BE2C (cell line): ENCODE data around the gene IER5.

Experiments used
- DNase-seq: peaks from one replicate; pipeline ENCODE4 v3.0.0-alpha.2; 2020
- H3K27me3 ChIP-seq: fragments of 250-450 bp; sonication (Bioruptor Pico); 2 replicates; pipeline ENCODE4 v1.5.1; 2020; ENCODE audit warnings: mild to moderate bottlenecking
- H3K36me3 ChIP-seq: fragments of 250-450 bp; sonication (Bioruptor Pico); 2 replicates; pipeline ENCODE4 v1.5.1; 2020; ENCODE audit warnings: mild to moderate bottlenecking
- H3K4me1 ChIP-seq: fragments of 250-450 bp; sonication (Bioruptor Pico); 2 replicates; pipeline ENCODE4 v1.5.1; 2020
- H3K4me3 ChIP-seq: 2 replicates; pipeline ENCODE4 v1.5.1; 2011; ENCODE audit warnings: low read depth, low read length
- H3K9me3 ChIP-seq: fragments of 250-450 bp; sonication (Bioruptor Pico); 2 replicates; pipeline ENCODE4 v1.5.1; 2020
- TF ChIP-seq, protein P1 (sequence below): IDR thresholded peaks from 2 replicates; pipeline ENCODE4 v1.5.1; 2012; ENCODE audit warnings: mild to moderate bottlenecking, low read depth, low read length

IER5 gene

DNA sequence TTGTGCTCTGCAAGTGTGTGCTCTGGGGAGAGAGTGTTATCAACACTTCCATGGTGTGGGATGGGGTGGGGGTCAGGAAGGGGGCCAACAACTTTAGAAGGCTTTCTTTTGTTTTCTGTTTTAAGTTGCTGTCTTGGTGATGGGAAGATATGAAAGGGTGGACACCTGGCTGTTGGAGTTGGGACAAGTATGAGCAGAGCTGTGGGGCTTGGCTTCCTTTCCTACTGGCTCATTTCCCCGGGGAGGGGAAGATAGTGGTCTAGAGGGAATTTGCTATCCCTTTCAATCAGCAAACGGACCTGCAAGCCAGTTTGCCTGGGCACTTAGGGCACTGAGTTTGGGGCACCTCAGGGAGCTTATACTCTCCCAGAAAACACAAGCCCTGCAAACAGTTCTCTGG lies 19.2 kb downstream of the IER5 start:
- Histone ChIP-seq H3K36me3 (no peaks in the 10 kb centered on the region), H3K27me3 (no peaks in the 10 kb centered on the region), H3K4me3 (no peak overlapping the region), H3K4me1 (peaks cover 6% of the 10 kb centered on the region), H3K9me3 (no peaks in the 10 kb centered on the region)
- TF ChIP-seq, protein P1, sequence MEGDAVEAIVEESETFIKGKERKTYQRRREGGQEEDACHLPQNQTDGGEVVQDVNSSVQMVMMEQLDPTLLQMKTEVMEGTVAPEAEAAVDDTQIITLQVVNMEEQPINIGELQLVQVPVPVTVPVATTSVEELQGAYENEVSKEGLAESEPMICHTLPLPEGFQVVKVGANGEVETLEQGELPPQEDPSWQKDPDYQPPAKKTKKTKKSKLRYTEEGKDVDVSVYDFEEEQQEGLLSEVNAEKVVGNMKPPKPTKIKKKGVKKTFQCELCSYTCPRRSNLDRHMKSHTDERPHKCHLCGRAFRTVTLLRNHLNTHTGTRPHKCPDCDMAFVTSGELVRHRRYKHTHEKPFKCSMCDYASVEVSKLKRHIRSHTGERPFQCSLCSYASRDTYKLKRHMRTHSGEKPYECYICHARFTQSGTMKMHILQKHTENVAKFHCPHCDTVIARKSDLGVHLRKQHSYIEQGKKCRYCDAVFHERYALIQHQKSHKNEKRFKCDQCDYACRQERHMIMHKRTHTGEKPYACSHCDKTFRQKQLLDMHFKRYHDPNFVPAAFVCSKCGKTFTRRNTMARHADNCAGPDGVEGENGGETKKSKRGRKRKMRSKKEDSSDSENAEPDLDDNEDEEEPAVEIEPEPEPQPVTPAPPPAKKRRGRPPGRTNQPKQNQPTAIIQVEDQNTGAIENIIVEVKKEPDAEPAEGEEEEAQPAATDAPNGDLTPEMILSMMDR: no peak
- no peak for DNase-seq

DNA sequence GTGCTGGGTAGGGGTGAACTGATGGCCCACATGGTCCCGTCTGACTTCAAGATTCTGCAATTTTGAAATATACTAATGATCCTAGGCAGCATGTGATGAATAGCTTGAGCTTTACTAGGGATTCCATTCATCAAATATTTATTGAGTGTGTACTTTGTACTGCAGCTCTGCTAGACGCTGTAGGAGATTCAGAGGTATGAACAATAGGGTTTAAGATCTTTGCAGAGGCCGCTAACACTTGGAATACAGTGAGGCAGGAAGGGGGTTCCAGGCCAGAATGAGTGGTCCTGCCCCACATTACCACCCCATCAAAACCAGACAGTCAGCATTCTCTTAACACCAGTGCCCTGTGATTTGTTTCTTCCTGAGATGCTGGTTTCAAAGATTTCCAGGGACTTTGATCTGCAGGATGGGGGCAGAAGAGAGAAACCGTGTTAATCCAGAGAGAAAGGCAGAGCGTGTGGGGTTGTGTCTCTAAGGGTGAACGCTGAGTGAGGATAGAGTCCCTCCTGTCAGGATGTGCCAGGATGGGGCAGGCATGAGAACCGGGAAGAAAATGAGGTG lies 19.9 kb downstream of the IER5 start:
- Histone ChIP-seq H3K27me3 (no peaks in the 10 kb centered on the region), H3K4me1 (peaks cover 6% of the 10 kb centered on the region), H3K4me3 (no peak overlapping the region), H3K36me3 (no peaks in the 10 kb centered on the region), H3K9me3 (no peaks in the 10 kb centered on the region)
- TF ChIP-seq, protein P1: no peak
- DNase-seq: no peak

DNA sequence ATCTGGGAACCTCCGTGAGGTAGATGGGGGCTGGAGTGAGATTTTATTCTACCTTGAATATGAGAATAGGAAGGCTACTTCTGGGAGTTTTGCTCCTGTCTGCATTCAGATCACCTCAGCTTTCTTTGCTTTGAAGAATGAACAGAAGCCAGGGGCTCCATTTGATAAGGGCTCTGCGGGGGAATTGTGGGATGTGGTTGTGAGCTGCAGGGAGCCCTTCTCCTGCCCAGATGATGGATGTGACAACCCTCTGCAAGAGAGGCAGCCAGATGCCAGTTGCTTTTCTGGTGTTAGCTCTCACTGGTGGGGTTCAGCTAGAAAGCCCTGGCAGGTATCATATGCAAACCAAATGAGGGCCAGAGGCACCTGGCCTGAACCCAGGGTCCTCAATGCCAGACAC lies 21.5 kb downstream of the IER5 start:
- H3K4me1 ChIP-seq: peaks cover 6% of the 10 kb centered on the region
- H3K9me3 ChIP-seq: no peaks in the 10 kb centered on the region
- H3K27me3 ChIP-seq: no peaks in the 10 kb centered on the region
- TF ChIP-seq, protein P1: no peak
- no peaks in the 10 kb centered on the region for H3K36me3 ChIP-seq
- no peak overlapping the region for H3K4me3 ChIP-seq
- no peak for DNase-seq

DNA sequence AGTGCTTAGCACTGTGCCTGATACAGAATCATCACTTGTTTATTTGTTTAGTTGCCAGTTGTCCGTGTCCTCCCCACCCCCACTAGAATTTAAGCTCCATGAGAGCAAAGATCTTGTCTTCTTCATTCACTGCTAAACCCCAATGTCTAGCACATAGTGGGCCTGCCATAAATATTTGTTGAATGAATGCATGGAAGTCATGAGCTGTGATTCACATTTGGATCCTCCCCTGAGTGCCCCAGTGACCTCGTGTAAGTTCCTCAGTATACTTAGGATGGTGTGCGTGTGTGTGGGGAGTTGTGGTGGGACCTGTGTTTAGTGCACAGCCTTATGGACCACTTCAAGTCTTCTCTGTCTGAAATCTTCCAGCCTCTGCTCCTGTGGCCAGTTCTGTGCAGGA lies 23.1 kb downstream of the IER5 start:
- DNase-seq: no peak
- Histone ChIP-seq H3K36me3 (no peaks in the 10 kb centered on the region), H3K4me3 (no peak overlapping the region), H3K9me3 (no peaks in the 10 kb centered on the region), H3K27me3 (no peaks in the 10 kb centered on the region), H3K4me1 (no peaks in the 10 kb centered on the region)
- TF ChIP-seq, protein P1: no peak

DNA sequence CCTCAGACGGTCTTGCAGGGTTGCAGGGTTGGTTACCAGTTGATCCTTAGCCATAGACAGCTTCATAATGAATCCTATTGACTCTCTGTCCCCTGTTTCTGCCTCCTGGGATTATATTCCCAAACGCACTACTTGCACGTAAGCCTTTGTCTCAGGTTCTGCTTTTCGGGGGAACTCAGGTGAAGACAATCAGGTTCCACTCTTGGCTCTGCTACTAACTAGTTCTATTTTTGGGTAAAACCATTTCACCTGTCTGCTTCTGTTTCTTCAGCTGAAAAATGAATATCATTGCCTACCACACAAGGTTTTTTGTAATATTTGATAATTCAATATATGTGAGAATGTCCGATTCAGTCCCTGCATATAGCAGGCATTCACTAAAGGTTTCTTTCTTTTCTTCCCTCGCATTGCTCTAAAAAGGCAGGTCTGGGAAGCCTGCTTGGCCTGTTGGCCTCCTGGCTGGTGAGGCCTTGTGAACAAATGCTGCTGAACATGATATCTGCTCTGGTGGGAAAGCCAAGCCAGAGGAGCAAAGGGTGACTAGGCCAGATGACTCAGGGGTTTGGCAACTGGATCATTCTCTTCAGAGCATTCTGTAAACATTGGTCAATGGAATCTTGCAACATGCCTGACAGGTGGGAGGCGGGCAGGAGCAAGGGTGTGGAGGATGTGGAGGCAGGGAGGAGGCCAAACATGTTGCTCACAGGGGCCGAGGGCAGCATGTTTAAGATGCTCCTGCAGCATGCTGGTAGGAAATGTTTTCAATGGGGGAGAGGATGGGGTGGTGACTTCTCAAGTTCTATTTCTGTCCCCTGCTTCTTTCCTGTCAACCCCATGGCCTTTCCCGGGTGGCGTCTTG lies 23.8 kb downstream of the IER5 start:
- Histone ChIP-seq H3K4me1 (peaks cover 5% of the 10 kb centered on the region), H3K27me3 (no peaks in the 10 kb centered on the region), H3K9me3 (no peaks in the 10 kb centered on the region), H3K4me3 (no peak overlapping the region), H3K36me3 (no peaks in the 10 kb centered on the region)
- no peak for DNase-seq
- TF ChIP-seq, protein P1: no peak

DNA sequence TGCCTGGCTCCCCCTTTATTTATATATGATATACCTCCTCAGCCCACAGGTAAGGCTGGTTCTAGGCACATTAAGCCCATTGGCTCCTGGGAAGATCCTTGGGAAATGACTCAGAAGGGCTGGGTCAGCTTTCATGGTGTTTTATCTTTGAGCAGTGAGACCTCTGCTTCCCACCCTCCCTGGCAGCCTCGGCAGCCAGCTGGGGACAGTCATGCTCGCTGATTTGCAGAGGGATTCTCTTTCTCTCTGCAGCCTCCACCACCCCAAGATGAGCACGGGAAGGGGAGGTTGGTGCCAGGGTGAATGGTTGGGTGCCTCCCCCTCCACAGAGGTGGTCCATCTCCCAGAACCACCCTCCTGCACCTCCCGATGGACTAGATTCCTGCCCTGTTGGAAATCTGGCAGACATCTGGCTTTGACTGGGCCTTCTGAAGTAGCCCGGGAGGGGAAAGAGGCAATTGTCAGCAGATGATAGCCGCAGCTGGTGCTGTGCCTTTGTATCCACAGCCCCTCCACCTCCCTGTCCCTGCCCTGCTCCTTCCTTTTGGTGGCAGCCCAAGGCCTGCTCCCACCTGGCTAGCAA lies 24.6 kb downstream of the IER5 start:
- no peaks in the 10 kb centered on the region for H3K9me3 ChIP-seq
- no peak for DNase-seq
- H3K4me3 ChIP-seq: no peak overlapping the region
- TF ChIP-seq, protein P1: no peak
- H3K4me1 ChIP-seq: peaks cover 8% of the 10 kb centered on the region
- H3K27me3 ChIP-seq: no peaks in the 10 kb centered on the region
- H3K36me3 ChIP-seq: no peaks in the 10 kb centered on the region
